Hindlimb muscle (tissue), 1 donor: ENCODE results near the gene ANO6. TPM values are rescaled to one million over a fixed set of nuclear protein-coding genes. Genes with fewer than 3 reads are reported as not detected.

Experiments
- DNase-seq: peaks from one replicate; pipeline ENCODE4 v3.0.0-alpha.2; 2013
- polyA plus RNA-seq: library from polyadenylated mRNA; unstranded; fragments of 120-200 nt; gene quantifications from one replicate; pipeline ENCODE4 v1.2.1, GENCODE V29; 2013; ENCODE audit not compliant: insufficient read length

The ANO6 gene
- polyA plus RNA-seq, 1 donor: 64.7 TPM

GRCh38 chr12:45284096-45284901, 68.4 kb downstream of the ANO6 start:
- no peak for DNase-seq

GRCh38 chr12:45285717-45286116, 69.8 kb downstream of the ANO6 start:
- DNase-seq: no peak

DNA sequence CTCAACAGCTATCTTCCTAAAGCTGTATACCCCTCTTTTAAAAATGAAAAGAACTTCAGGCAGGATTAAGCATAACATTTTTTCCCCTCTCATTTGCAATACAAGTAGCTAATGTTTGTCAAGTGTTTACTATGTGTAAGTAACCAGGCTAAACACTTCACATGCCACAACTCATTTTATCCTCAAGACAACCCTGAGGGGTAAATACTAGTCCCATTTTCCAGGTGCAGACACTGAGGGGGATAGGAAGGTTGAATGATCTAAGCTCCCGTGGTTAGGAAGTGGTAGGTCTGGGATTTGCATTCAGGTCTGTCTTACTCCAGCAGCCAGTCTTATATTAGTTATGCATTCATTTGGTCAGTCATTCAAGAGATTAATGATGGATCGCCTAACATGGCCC, 70.7 kb downstream of the ANO6 start:
- DNase-seq: no peak

DNA sequence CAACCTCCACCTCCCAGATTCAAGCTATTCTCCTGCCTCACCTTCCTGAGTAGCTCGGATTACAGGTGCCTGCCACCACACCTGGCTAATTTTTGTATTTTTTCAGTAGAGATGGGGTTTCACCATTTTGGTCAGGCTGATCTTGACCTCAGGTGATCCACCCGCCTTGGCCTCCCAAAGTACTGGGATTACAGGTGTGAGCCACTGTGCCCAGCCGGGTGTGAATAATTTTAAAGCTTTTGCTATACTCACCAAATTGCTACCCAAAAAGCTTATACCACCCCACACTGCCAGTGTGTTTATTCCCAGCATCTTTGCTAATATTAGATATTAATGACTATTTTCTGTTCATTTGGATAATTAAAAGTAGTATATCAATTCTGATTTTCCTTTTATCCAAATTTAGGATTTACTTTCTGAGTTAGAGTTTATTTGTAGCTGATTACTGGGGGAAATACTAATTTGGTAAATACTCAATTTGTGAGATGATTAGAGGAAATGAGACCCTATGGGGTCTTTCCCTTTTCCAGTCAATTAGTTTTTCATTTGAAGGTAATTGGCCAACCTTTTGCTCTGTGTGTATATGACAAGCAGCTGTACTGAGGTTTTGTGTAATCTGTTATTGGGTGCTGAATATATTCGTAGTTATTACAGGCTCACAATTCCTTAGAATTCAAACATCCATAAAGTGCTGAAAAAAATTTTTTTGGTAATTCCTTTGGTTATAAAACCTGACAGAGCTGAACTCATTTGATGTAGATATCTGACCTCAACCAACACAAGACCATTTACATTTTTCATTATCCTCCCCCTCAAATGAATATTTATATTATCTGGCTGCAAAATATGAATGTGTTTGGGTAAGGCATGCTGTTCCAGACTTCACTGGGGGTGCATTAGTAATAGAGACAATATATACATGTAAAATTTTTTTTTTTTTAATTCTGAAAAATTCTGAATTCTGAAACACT, 73.6 kb downstream of the ANO6 start:
- DNase-seq: no peak

- DNase-seq: no peak
Measured at GRCh38 chr12:45290216-45290605, 74.3 kb downstream of the ANO6 start.

DNA sequence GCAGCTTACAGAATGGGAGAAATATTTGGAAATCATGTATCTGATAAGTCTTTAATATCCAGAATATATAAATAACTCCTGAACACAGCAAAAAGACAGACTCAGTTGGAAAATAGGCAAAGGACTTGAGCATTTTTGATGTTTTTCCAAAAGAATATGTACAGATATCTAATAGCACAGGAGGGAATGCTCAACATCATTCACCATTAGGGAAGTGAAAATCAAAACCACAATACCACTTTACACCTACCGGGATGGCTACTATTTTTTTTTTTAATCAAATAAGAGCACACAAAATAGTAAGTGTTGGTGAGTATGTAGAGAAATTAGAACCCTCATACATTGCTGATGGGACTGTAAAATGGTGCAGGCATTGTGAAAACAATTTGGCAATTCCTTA, 75.6 kb downstream of the ANO6 start:
- DNase-seq: no peak

GRCh38 chr12:45292486-45293195, 76.7 kb downstream of the ANO6 start:
- no peak for DNase-seq

GRCh38 chr12:45294906-45295305, 79.0 kb downstream of the ANO6 start:
- DNase-seq: no peak

- no peak for DNase-seq
Measured at GRCh38 chr12:45296046-45296586, 80.2 kb downstream of the ANO6 start.

DNA sequence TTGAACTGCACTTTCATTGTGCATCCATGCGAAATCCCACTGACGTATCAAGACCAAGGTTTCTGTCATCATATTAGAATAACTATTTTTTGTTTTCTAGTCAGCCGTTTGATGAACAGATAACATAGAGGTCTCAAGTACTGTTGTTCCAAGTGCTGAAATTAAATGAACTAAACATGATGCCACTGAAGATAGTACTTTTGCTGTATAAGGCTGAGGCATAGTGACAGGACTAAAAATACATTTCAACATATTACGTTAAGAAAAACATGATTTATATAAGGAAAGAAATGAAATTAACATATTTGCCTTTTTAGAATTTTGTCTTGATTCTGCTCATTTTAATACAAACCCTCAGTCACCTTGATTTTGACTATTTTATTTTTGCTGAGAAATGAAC, 82.2 kb downstream of the ANO6 start:
- DNase-seq: no peak

DNA sequence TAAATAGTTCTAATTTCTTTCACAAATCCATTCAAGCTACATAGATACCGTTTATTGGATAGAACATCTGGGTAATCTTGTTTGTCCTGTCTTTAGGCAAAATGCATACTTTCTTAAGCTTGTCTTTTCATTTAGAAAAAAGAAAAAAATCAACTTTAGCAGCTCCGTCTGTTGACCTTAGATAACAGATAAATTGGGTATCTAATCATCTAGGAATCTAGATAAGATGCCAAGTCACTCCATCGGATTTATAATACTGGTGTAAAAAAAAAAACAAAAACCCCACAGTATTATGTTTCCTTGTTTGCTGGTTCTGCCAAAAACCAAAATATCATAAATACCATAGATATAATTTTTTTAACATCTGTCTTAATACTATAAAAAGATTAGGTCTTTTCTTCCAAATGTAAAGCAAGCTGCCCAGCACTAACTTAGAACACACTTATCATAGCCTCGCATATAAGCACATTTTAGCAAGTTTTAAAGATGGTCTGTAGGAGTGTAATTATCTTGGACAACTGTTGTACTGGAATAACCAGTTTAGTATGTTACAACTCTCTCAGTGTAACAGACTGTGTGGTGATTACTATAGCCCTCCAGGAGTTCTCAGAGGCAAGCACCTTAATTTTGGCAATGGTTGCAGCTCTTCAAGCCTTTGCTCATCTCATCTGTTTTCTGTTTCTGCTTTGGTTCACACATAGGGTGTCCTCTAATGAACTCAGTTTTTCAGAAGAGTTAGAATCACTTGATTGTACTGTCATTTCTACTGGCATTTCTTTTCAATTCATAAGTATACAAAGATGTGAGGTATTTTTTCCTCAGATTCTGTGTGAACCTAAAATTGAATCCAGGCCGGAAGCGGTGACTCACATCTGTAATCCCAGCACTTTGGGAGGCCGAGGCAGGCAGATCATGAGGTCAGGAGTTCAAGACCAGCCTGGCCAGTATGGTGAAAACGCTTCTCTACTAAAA, 83.1 kb downstream of the ANO6 start:
- DNase-seq: no peak

- no peak for DNase-seq
Measured at GRCh38 chr12:45302621-45303369, 86.9 kb downstream of the ANO6 start.

- no peak for DNase-seq
Measured at GRCh38 chr12:45303945-45304344, 88.0 kb downstream of the ANO6 start.

- DNase-seq: no peak
Measured at GRCh38 chr12:45304514-45305178, 88.8 kb downstream of the ANO6 start.

DNA sequence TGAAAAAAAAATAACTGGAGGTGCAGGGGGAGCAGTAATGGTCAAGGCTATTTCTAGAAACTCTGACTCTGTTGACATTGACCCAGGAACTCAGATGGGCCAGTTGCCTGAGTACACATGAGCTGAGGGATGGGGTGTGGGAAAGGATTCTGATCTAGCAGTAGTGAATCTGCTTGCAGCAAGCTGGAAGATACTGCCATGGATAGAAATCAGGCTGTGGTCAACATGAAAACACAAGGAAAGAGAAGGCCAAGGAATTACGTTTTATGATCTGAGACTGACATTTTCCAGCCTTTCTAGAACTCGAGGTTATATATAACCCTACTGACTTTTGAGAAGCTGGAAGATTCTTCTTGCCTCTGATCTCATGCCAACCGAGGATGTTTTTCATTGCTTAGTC, 90.0 kb downstream of the ANO6 start:
- DNase-seq: no peak

DNA sequence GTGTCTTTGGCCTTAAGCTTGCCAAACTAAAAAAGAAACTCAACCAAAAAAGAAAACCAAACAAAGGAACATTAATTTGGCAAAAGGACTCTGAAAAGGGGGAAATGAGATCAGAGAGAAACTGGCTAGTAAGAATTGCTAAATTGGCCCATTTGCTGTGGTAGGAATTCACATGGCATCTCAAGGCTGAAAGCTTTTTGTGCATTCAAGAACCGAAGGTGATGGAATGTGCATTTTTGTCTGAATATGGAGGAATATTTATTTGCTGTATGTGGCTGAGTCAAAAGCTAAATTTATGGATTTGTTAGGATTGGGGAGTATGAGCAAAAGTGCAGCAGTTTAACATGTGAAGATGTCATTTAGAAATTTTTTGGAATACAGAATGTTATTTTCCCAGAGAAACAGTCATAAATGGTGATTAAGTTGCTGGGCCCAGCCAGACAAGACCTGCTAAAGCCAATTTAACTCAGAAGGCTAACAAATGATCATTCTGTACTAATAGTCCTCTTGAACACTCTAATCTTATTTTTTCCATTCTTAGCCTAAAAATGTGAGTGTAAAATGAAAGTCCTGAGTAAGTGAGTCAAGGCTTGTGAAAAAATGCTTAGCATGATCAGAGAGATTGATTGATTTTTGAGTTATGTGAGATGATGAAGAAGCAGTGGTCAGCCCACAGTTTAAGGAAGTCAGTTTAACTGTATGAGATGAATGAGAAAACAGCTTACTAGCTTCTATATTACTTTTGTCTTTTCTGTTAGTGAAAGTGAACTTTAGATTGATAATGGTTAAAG, 94.1 kb downstream of the ANO6 start:
- DNase-seq: no peak

DNA sequence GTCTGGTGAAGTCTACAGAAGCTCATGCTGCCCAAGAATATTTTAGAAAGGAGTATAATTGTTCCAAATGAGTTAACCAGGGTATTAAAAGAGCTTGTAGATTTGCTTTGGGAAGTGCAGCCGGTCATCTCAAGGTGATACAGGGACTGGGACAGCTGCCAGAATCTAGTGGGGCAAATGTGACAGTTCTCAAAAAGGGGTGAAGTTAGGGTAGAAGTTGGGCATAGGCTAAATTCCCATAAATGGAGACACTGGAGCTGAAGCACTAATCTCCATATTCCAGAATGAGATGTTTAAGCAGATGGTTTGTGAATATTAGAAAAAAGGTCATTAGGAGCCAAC, 94.7 kb downstream of the ANO6 start:
- no peak for DNase-seq

DNA sequence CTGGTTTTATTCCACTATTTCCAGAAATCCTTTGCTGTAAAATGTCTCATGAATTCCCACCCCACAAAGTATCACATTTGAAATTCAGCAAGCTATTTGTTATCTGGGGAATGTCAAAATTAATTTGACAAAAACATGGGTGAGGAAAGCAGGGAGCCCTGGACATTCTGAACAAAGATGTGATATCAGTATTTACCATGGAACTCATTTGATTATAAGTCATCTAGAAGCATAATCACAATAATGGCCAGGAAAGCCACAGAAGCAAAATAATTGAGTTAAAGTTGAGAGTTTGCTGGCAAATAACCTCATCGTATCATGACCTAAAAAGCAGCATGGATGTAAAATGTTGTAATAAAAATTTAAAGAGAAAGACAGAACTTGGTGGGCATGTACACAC, 96.1 kb downstream of the ANO6 start:
- DNase-seq: no peak

DNA sequence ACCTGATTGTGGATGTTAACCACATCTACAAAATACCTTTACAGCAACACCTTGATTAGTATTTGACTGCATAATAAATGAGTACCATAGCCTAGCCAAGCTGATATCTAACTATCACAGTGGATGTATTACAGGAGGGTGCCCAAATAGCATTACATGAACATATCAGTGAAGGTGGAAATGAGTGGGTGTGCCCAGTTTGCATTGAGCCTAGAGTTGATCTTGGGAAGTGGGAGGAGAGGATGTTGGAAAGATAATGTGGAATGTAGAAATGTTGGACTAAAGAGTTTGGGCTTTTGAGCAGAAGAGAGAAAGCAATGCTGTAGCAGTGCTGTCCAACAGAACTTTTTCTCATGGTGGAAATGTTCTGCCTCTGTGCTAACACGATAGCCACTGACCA, 98.9 kb downstream of the ANO6 start:
- DNase-seq: no peak
